SK-N-SH (cell line): ENCODE data around the gene SLIT1. TPM values are rescaled to one million over a fixed set of nuclear protein-coding genes. Genes with fewer than 3 reads are reported as not detected.

ENCODE experiments used
- CTCF ChIA-PET: fragments of 300-600, 350-600 bp; formaldehyde crosslinking; extraction: SDS; loops from one replicate; lab custom pipeline; 2021; lab: Yijun Ruan, JAX
- POLR2A ChIA-PET: fragments of 350-600 bp; sonication (Branson Sonifier 250); formaldehyde crosslinking; extraction: SDS; loops from one replicate; lab custom pipeline; 2020; ENCODE audit warnings: antibody characterized with exemption, inconsistent platforms; lab: Yijun Ruan, JAX
- DNase-seq: peaks from one replicate; pipeline ENCODE4 v3.0.0; 2012
- H2AFZ ChIP-seq: fragments of 200-600 bp; sonication (generic); 2 replicates; pipeline ENCODE4 v1.8.1; 2016; ENCODE audit warnings: antibody characterized with exemption, mild to moderate bottlenecking, low read depth
- H3F3A ChIP-seq: fragments of 200-600 bp; sonication (generic); replicated peaks from 2 replicates; pipeline ENCODE3; 2016; ENCODE audit warnings: antibody characterized with exemption, mild to moderate bottlenecking; ENCODE audit not compliant: insufficient read depth
- H3K27ac ChIP-seq, 2 experiments: fragments of 200-500 bp in 1 of 2; fragments of 200-600 bp in 1 of 2; sonication (Bioruptor generic) in 1 of 2; sonication (generic), shearing (Covaris generic) in 1 of 2; 2 replicates each; pipeline versions ENCODE4 v1.5.1 to v1.6.1; 2014 to 2016; ENCODE audit warnings: low read depth in 2 of 2, inconsistent platforms in 1 of 2, low read length in 1 of 2, mild to moderate bottlenecking in 1 of 2, mixed read lengths in 1 of 2
- H3K27me3 ChIP-seq: fragments of 200-600 bp; sonication (generic), shearing (Covaris generic); 2 replicates; pipeline ENCODE4 v1.6.1; 2016; ENCODE audit warnings: mixed run types; ENCODE audit not compliant: insufficient read depth
- H3K36me3 ChIP-seq, 2 experiments: fragments of 200-500 bp in 1 of 2; fragments of 200-600 bp in 1 of 2; sonication (Bioruptor generic) in 1 of 2; sonication (generic) in 1 of 2; replicated peaks in 1 of 2; 2 replicates each; pipeline versions ENCODE3 to v1.5.1; 2014 to 2016; ENCODE audit warnings: low read length in 1 of 2, mild to moderate bottlenecking in 1 of 2; ENCODE audit not compliant: insufficient read depth in 2 of 2, control insufficient read depth in 1 of 2
- H3K4me1 ChIP-seq, 2 experiments: fragments of 200-500 bp in 1 of 2; fragments of 200-600 bp in 1 of 2; sonication (Bioruptor generic) in 1 of 2; sonication (generic), shearing (Covaris generic) in 1 of 2; 2 replicates each; pipeline versions ENCODE4 v1.5.1 to v1.6.1; 2014 to 2016; ENCODE audit warnings: low read depth in 1 of 2, low read length in 1 of 2, mixed run types in 1 of 2; ENCODE audit not compliant: insufficient read depth in 2 of 2, control insufficient read depth in 1 of 2
- H3K4me2 ChIP-seq: fragments of 200-600 bp; sonication (generic), shearing (Covaris generic); 2 replicates; pipeline ENCODE4 v1.6.1; 2017; ENCODE audit warnings: mixed run types
- H3K4me3 ChIP-seq, 2 experiments: fragments of 200-500 bp in 1 of 2; fragments of 200-600 bp in 1 of 2; sonication (Bioruptor generic) in 1 of 2; sonication (generic), shearing (Covaris generic) in 1 of 2; 2 replicates each; pipeline versions ENCODE4 v1.5.1 to v1.8.1; 2014 to 2016; ENCODE audit warnings: low read depth in 2 of 2, inconsistent platforms in 1 of 2, low read length in 1 of 2, mild to moderate bottlenecking in 1 of 2, mixed read lengths in 1 of 2, moderate library complexity in 1 of 2
- H3K79me2 ChIP-seq: fragments of 200-600 bp; sonication (generic); 2 replicates; pipeline ENCODE4 v1.8.1; 2017; ENCODE audit warnings: mild to moderate bottlenecking; ENCODE audit not compliant: insufficient read depth
- H3K9ac ChIP-seq: fragments of 200-600 bp; sonication (generic); 2 replicates; pipeline ENCODE4 v1.6.1; 2017; ENCODE audit warnings: mixed run types
- H3K9me2 ChIP-seq: fragments of 200-600 bp; sonication (generic); 2 replicates; pipeline ENCODE4 v1.6.1; 2017; ENCODE audit warnings: mixed run types
- H3K9me3 ChIP-seq: fragments of 200-600 bp; sonication (generic); 2 replicates; pipeline ENCODE4 v1.6.1; 2017; ENCODE audit warnings: mixed run types, mild to moderate bottlenecking, moderate library complexity
- H4K20me1 ChIP-seq: fragments of 200-600 bp; sonication (generic); 2 replicates; pipeline ENCODE4 v1.6.1; 2017; ENCODE audit warnings: mild to moderate bottlenecking, mixed run types; ENCODE audit not compliant: insufficient read depth
- CHD2 ChIP-seq: fragments of 150-350 bp; IDR thresholded peaks from 2 replicates; pipeline ENCODE4 v1.6.1; 2018; ENCODE audit warnings: low read length; ENCODE audit not compliant: partially characterized antibody
- EZH2phosphoT487 ChIP-seq: fragments of 200-600 bp; sonication (generic); IDR thresholded peaks from 2 replicates; pipeline ENCODE4 v1.6.1; 2017; ENCODE audit warnings: low read depth, mixed run types, mild to moderate bottlenecking, antibody characterized with exemption, moderate library complexity, borderline replicate concordance
- FOXJ3 ChIP-seq: sonication (generic); formaldehyde crosslinking; IDR thresholded peaks from 2 replicates; pipeline ENCODE4 v1.5.1; 2020; ENCODE audit warnings: mild to moderate bottlenecking, missing genetic modification reagents
- FOXM1 ChIP-seq: IDR thresholded peaks from 2 replicates; pipeline ENCODE4 v1.4.0; 2012; ENCODE audit warnings: low read depth, mild to moderate bottlenecking
- JUND ChIP-seq: IDR thresholded peaks from 2 replicates; pipeline ENCODE4 v1.4.0; 2012
- NFIC ChIP-seq: IDR thresholded peaks from 2 replicates; pipeline ENCODE4 v1.4.0; 2012; ENCODE audit warnings: borderline replicate concordance
- POLR2AphosphoS5 ChIP-seq: IDR thresholded peaks from 2 replicates; pipeline ENCODE4 v1.6.1; 2012; ENCODE audit warnings: low read depth, low read length
- RAD21 ChIP-seq: IDR thresholded peaks from 2 replicates; pipeline ENCODE4 v1.6.1; 2012; ENCODE audit warnings: mild to moderate bottlenecking, low read length
- REST ChIP-seq: IDR thresholded peaks from 2 replicates; pipeline ENCODE4 v1.6.1; 2012; ENCODE audit warnings: mild to moderate bottlenecking, low read depth, low read length, moderate library complexity
- SIN3A ChIP-seq: IDR thresholded peaks from 2 replicates; pipeline ENCODE4 v1.6.1; 2012; ENCODE audit warnings: low read depth, mild to moderate bottlenecking, low read length, moderate library complexity, borderline replicate concordance
- TAF1 ChIP-seq: IDR thresholded peaks from 2 replicates; pipeline ENCODE4 v1.6.1; 2012; ENCODE audit warnings: low read depth, mild to moderate bottlenecking, low read length, moderate library complexity, borderline replicate concordance
- TCF12 ChIP-seq: IDR thresholded peaks from 2 replicates; pipeline ENCODE4 v1.4.0; 2012
- USF1 ChIP-seq: IDR thresholded peaks from 2 replicates; pipeline ENCODE4 v1.4.0; 2012; ENCODE audit warnings: low read depth, borderline replicate concordance
- USF2 ChIP-seq: fragments of 150-350 bp; IDR thresholded peaks from 2 replicates; pipeline ENCODE4 v1.6.1; 2017; ENCODE audit warnings: antibody characterized with exemption, low read length, low read depth, borderline replicate concordance
- WGBS: methylation state at CpG from one replicate; pipeline ENCODE4 v1.1.6; 2017; ENCODE audit warnings: low lambda C conversion rate; 5-methylcytosine and 5-hydroxymethylcytosine counted together
- polyA plus RNA-seq, 3 experiments: library from polyadenylated mRNA; depleted of rRNA; stranded (reverse); fragments of >200 nt; gene quantifications; 2 replicates each; pipeline ENCODE4 v1.2.3, GENCODE V29; 2012

The SLIT1 gene
- polyA plus RNA-seq, 1 of the 3 experiments (the other 2 are of a cell fraction): 0.05 TPM

- TF ChIP-seq TCF12 (no peak), REST (no peak), USF2 (no peak), TAF1 (no peak)
- Histone ChIP-seq H3F3A (no peaks in the 10 kb centered on the region), H3K4me2 (no peak overlapping the region), H3K4me3 (no peak overlapping the region), H3K4me1 (no peaks in the 10 kb centered on the region), H3K36me3 (no peaks in the 10 kb centered on the region), H3K9me2 (no peaks in the 10 kb centered on the region), H3K9ac (no peak overlapping the region), H3K9me3 (no peaks in the 10 kb centered on the region), H3K27ac (no peak overlapping the region), H3K27me3 (no peaks in the 10 kb centered on the region), H3K79me2 (no peaks in the 10 kb centered on the region), H2AFZ (no peak overlapping the region), H4K20me1 (no peaks in the 10 kb centered on the region)
- ChIA-PET POLR2A (no interaction called here), CTCF (interaction anchor here (0.6 to 12.0 kb wide), 4 partner anchors 10 to 204 kb away, joined by 3 to 184 read pairs (median 4); no protein-coding TSS in a partner anchor)
- 75% methylated on average over 6 of the region's 11 CpGs for WGBS
- no peak for DNase-seq
These were observed 154.3 kb downstream of the SLIT1 start for GRCh38 chr10:97031459-97031858.

GRCh38 chr10:97030894-97031293, 154.9 kb downstream of the SLIT1 start:
- WGBS: 0% methylated on average over 2 of the region's 6 CpGs
- H3K4me1 ChIP-seq: no peaks in the 10 kb centered on the region
- no peak overlapping the region for H2AFZ ChIP-seq

GRCh38 chr10:97029271-97029670, 156.5 kb downstream of the SLIT1 start:
- Histone ChIP-seq H3K9me3 (no peaks in the 10 kb centered on the region), H3K9ac (no peak overlapping the region), H4K20me1 (no peaks in the 10 kb centered on the region; the same call in 1 of the 2 replicates), H3K4me1 (0 out of 4 replicates have a peak, but pooled peaks cover 0 to 7% of the 10 kb centered on the region in 2 experiments), H3F3A (peaks cover 15% of the 10 kb centered on the region), H3K27ac (no peak overlapping the region), H3K9me2 (no peaks in the 10 kb centered on the region), H3K27me3 (no peaks in the 10 kb centered on the region), H3K79me2 (no peaks in the 10 kb centered on the region), H3K4me3 (no peak overlapping the region), H2AFZ (no peak overlapping the region), H3K4me2 (no peak overlapping the region), H3K36me3 (no peaks in the 10 kb centered on the region)
- DNase-seq: no peak
- POLR2A ChIA-PET: no interaction called here
- CTCF ChIA-PET: interaction anchor here (0.5 to 12.0 kb wide), 4 partner anchors 8 to 225 kb away, joined by 3 to 184 read pairs (median 39); no protein-coding TSS in a partner anchor
- WGBS: 47% methylated on average over 3 of the region's 3 CpGs
- TF ChIP-seq RAD21 (no peak), USF2 (no peak), USF1 (no peak), EZH2phosphoT487 (no peak), SIN3A (no peak), FOXM1 (no peak), NFIC (no peak), CHD2 (no peak), TCF12 (no peak), JUND (no peak), FOXJ3 (no peak), POLR2AphosphoS5 (no peak)

More at GRCh38 chr10:97030894-97031293, 154.9 kb downstream of the SLIT1 start:
- TF ChIP-seq JUND (no peak), POLR2AphosphoS5 (no peak)
- TF ChIP-seq, all 33 proteins: peak for 0
- Histone ChIP-seq H3K4me2 (no peak overlapping the region), H3K27ac (no peak overlapping the region), H3K4me3 (no peak overlapping the region), H3K27me3 (no peaks in the 10 kb centered on the region), H3K79me2 (no peaks in the 10 kb centered on the region), H3K9me3 (no peaks in the 10 kb centered on the region), H3K36me3 (no peaks in the 10 kb centered on the region), H3K9me2 (no peaks in the 10 kb centered on the region), H3F3A (peaks cover under 1% of the 10 kb centered on the region), H3K9ac (no peak overlapping the region), H4K20me1 (no peaks in the 10 kb centered on the region)
- ChIA-PET CTCF (interaction anchor here (1.0 to 12.0 kb wide), 3 partner anchors 10 to 178 kb away, joined by 3 to 184 read pairs (median 4); no protein-coding TSS in a partner anchor), POLR2A (no interaction called here)
- no peak for DNase-seq
